ENCODE results near the gene GPC3.

DNA sequence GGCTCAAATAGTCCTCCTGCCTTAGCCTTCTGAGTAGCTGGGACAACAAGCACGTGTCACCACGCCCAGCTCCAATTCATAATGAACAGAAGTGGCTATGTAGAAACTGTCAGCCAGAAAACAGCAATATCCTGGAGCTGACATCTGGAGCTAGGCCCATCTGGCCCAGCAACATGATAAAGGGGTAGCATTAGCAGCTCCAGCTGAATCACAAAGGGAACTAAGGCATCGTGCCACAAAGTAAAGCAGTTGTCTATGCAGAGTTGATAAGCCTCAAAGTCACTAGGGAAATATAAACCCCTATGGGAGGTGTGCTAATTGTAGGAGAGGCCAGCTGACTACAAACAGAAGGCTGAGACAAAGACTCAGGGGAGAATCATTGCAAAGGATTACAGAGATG, 299.6 kb downstream of the GPC3 start:
- TF ChIP-seq, protein P1, sequence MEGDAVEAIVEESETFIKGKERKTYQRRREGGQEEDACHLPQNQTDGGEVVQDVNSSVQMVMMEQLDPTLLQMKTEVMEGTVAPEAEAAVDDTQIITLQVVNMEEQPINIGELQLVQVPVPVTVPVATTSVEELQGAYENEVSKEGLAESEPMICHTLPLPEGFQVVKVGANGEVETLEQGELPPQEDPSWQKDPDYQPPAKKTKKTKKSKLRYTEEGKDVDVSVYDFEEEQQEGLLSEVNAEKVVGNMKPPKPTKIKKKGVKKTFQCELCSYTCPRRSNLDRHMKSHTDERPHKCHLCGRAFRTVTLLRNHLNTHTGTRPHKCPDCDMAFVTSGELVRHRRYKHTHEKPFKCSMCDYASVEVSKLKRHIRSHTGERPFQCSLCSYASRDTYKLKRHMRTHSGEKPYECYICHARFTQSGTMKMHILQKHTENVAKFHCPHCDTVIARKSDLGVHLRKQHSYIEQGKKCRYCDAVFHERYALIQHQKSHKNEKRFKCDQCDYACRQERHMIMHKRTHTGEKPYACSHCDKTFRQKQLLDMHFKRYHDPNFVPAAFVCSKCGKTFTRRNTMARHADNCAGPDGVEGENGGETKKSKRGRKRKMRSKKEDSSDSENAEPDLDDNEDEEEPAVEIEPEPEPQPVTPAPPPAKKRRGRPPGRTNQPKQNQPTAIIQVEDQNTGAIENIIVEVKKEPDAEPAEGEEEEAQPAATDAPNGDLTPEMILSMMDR (IDR thresholded peaks at IDR 0.05): no peak
- TF ChIP-seq ZFX (IDR thresholded peaks at IDR 0.05; ENCODE audit: borderline replicate concordance): no peak
